Measurements from ENCODE around the gene PHIP.

DNA sequence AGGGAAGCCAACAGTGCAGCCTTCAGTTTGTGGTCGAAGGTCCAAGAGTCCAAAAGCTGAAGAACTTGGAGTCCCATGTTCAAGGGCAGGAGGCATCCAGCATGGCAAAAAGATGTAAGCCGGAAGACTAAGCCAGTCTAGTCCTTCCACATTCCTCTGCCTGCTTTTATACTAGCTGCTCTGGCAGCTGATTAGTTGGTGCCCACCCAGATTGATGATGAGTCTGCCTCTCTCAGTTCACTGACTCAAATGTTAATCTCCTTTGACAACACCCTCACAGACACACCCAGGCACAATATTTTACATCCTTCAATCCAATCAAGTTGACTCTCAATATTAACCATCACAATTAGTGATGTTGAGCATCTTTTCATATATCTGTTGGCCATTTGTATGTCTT, 23.1 kb upstream of the PHIP start:
- TF ChIP-seq, protein P1, sequence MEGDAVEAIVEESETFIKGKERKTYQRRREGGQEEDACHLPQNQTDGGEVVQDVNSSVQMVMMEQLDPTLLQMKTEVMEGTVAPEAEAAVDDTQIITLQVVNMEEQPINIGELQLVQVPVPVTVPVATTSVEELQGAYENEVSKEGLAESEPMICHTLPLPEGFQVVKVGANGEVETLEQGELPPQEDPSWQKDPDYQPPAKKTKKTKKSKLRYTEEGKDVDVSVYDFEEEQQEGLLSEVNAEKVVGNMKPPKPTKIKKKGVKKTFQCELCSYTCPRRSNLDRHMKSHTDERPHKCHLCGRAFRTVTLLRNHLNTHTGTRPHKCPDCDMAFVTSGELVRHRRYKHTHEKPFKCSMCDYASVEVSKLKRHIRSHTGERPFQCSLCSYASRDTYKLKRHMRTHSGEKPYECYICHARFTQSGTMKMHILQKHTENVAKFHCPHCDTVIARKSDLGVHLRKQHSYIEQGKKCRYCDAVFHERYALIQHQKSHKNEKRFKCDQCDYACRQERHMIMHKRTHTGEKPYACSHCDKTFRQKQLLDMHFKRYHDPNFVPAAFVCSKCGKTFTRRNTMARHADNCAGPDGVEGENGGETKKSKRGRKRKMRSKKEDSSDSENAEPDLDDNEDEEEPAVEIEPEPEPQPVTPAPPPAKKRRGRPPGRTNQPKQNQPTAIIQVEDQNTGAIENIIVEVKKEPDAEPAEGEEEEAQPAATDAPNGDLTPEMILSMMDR (IDR thresholded peaks at IDR 0.05), result no peak
- TF ChIP-seq POLR2A (IDR thresholded peaks at IDR 0.05), result no peak
- no peak for TF ChIP-seq EP300 (IDR thresholded peaks at IDR 0.05)
